Measurements from ENCODE around the gene CNOT1.

DNA sequence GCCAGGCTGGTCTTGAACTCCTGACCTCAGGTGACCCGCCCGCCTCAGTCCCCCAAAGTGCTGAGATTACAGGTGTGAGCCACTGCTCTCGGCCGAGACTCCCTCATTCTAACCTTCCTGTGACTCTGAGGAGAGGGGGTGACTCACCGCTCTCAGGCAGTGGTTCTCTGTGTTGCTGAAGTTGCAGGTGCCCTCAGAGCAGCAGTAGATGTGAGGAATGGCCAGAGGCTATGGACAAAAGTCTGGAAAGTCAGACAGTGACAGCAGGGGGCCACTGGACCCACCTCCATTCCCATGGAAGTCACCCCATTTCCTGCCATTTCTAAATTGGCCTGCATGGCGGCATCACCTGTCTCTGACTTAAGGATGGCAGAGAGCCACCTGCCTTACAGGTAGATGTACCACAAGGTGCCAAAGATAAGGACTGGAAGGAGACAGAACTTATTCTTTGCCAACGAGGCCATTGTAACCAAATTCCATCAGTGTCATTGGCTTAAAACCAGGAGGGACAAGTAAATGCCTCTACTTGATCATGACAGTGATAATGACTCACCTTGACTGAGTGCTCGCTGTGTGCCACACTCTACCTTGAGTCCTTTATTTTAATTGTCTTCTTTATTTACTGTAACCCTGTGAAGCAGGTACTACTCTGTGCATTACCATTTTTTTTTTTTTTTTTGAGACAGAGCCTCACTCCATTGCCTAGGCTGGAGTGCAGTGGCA, 15.3 kb upstream of the CNOT1 start:
- TF ChIP-seq POLR2A (IDR thresholded peaks at IDR 0.05; ENCODE audit: low read depth, low read length) (no peak), POLR2AphosphoS5 (IDR thresholded peaks at IDR 0.05; ENCODE audit: low read depth, low read length) (no peak), TAF1 (IDR thresholded peaks at IDR 0.05; ENCODE audit: low read depth, low read length) (no peak), PAX5 (IDR thresholded peaks at IDR 0.05; ENCODE audit: insufficient read depth, low read length, severe bottlenecking) (no peak), SPI1 (IDR thresholded peaks at IDR 0.05; ENCODE audit: low read depth, low read length) (no peak), POU2F2 (IDR thresholded peaks at IDR 0.05; ENCODE audit: low read depth, low read length) (no peak)
